Esophagus squamous epithelium (tissue), 5 donors: ENCODE results near the gene OR2A42. TPM values are rescaled to one million over a fixed set of nuclear protein-coding genes. Genes with fewer than 3 reads are reported as not detected.
"Not testable (repeated sequence)": the region's sequence is repeated elsewhere in the genome, so short reads cannot be mapped to it uniquely, and the experiment has no call there.

ENCODE experiments used
- DNase-seq: peaks from one replicate; lab custom pipeline; 2025; lab: John Stamatoyannopoulos, UW
- H3K27ac ChIP-seq, 4 donors: fragments of 200-600 bp; sonication (generic); one replicate each; pipeline ENCODE4 v1.5.1; 2016 to 2019; ENCODE audit warnings: mild to moderate bottlenecking in 1 of 4
- H3K27me3 ChIP-seq, 4 donors: fragments of 200-600 bp; sonication (generic); 1 replicate in 3 of 4; 2 replicates in 1 of 4; pipeline versions ENCODE4 v1.5.1 to v1.6.0; 2017 to 2021; ENCODE audit warnings: antibody characterized with exemption in 1 of 4
- H3K36me3 ChIP-seq, 3 donors: fragments of 200-600 bp; sonication (generic); one replicate each; pipeline ENCODE4 v1.5.1; 2016 to 2019
- H3K4me1 ChIP-seq, 3 donors: fragments of 200-600 bp; sonication (generic); one replicate each; pipeline ENCODE4 v1.5.1; 2017 to 2019
- H3K4me3 ChIP-seq, 4 donors: fragments of 200-600 bp; sonication (generic); 1 replicate in 3 of 4; 2 replicates in 1 of 4; pipeline ENCODE4 v1.5.1; 2016 to 2019; ENCODE audit warnings: mild to moderate bottlenecking in 2 of 4, moderate library complexity in 1 of 4
- H3K9me3 ChIP-seq, 3 donors: fragments of 200-600 bp; sonication (generic); one replicate each; pipeline ENCODE4 v1.5.1; 2016 to 2019
- CTCF ChIP-seq, 6 experiments: fragments of 450-650 bp in 4 of 6; fragments of 200-600 bp in 2 of 6; sonication (generic) in 2 of 6; IDR thresholded peaks; one replicate each; pipeline ENCODE4 v1.5.1; 2016 to 2019; ENCODE audit warnings: antibody characterized with exemption in 6 of 6, mild to moderate bottlenecking in 4 of 6, moderate library complexity in 4 of 6
- POLR2A ChIP-seq, 4 donors: fragments of 450-650 bp; IDR thresholded peaks; one replicate each; pipeline ENCODE4 v1.6.1; 2017; ENCODE audit warnings: antibody characterized with exemption in 4 of 4, mild to moderate bottlenecking in 4 of 4, moderate library complexity in 3 of 4
- WGBS, 2 donors: methylation state at CpG; one replicate each; pipeline ENCODE4 v1.1.5; 2018; 5-methylcytosine and 5-hydroxymethylcytosine counted together
- intact Hi-C: fragments of 100-400 bp; cut with DNase I; formaldehyde crosslinking; loops from one replicate; pipeline ENCODE4 v1.15.0; 2022
- total RNA-seq, 4 donors: library from RNA; depleted of rRNA; stranded (reverse); fragments of >200 nt; gene quantifications; one replicate each; pipeline ENCODE4 v1.1.0, GENCODE V29; 2016
- donor health status: DM: yes; HTN: yes; CAD: no.

OR2A42 gene
- total RNA-seq, 4 donors from 2014 or later: under 0.01 TPM; not detected in 3

GRCh38 chr7:144256112-144256511 is 16.7 kb upstream of the OR2A42 start:
- Histone ChIP-seq H3K9me3 (no peaks in the 10 kb centered on the region), H3K4me1 (no peaks in the 10 kb centered on the region), H3K4me3 (no peak overlapping the region), H3K36me3 (no peaks in the 10 kb centered on the region), H3K27me3 (no peaks in the 10 kb centered on the region), H3K27ac (no peak overlapping the region)
- no peak for DNase-seq
- intact Hi-C loops: no loop called here
- TF ChIP-seq CTCF (IDR thresholded peaks at IDR 0.05): no peak
- TF ChIP-seq POLR2A (IDR thresholded peaks at IDR 0.05): no peak
- WGBS, 2 donors: 81 to 88% methylated on average over 3 of the region's 3 CpGs

GRCh38 chr7:144255471-144255897 is 16.1 kb upstream of the OR2A42 start:
- no peaks in the 10 kb centered on the region for H3K9me3 ChIP-seq
- H3K4me3 ChIP-seq: no peak overlapping the region
- H3K4me1 ChIP-seq: no peaks in the 10 kb centered on the region
- WGBS, 2 donors: 89 to 93% methylated on average over 3 to 4 of the region's 5 CpGs
- TF ChIP-seq POLR2A (IDR thresholded peaks at IDR 0.05): no peak
- no peak for TF ChIP-seq CTCF (IDR thresholded peaks at IDR 0.05)
- H3K36me3 ChIP-seq: no peaks in the 10 kb centered on the region
- intact Hi-C loops: no loop called here
- DNase-seq: no peak
- H3K27ac ChIP-seq: no peak overlapping the region
- H3K27me3 ChIP-seq: no peaks in the 10 kb centered on the region

- intact Hi-C loops, H3K4me1 ChIP-seq, H3K27ac ChIP-seq, DNase-seq, H3K27me3 ChIP-seq, H3K4me3 ChIP-seq, H3K9me3 ChIP-seq, H3K36me3 ChIP-seq: not testable (repeated sequence)
- no CpG with 5 or more reads among the region's 4 CpGs for WGBS, 2 donors
These were observed 12.9 kb upstream of the OR2A42 start for GRCh38 chr7:144252307-144252706.

- H3K27ac ChIP-seq, H3K27me3 ChIP-seq, intact Hi-C loops, H3K4me1 ChIP-seq, H3K9me3 ChIP-seq, DNase-seq, H3K36me3 ChIP-seq, H3K4me3 ChIP-seq: not testable (repeated sequence)
- no CpG with 5 or more reads among the region's 1 CpG for WGBS, 2 donors
These were observed 8.4 kb upstream of the OR2A42 start for GRCh38 chr7:144247674-144248330.

- intact Hi-C loops, H3K4me3 ChIP-seq, H3K4me1 ChIP-seq, H3K27me3 ChIP-seq, H3K36me3 ChIP-seq, H3K27ac ChIP-seq, DNase-seq, H3K9me3 ChIP-seq: not testable (repeated sequence)
- no CpG with 5 or more reads among the region's 5 CpGs for WGBS, 2 donors
These were observed 7.6 kb upstream of the OR2A42 start for GRCh38 chr7:144246967-144247366.

GRCh38 chr7:144245372-144245771 is 6.0 kb upstream of the OR2A42 start:
- H3K9me3 ChIP-seq, H3K36me3 ChIP-seq, H3K27ac ChIP-seq, intact Hi-C loops, H3K4me3 ChIP-seq, H3K27me3 ChIP-seq, DNase-seq, H3K4me1 ChIP-seq: not testable (repeated sequence)
- WGBS, 2 donors: no CpG with 5 or more reads among the region's 2 CpGs

GRCh38 chr7:144238530-144239082 is 799 bp downstream of the OR2A42 start:
- H3K4me1 ChIP-seq, H3K27me3 ChIP-seq, H3K4me3 ChIP-seq, H3K27ac ChIP-seq, H3K36me3 ChIP-seq, H3K9me3 ChIP-seq, intact Hi-C loops, DNase-seq: not testable (repeated sequence)
- 93 to 100% methylated on average over 1 to 2 of the region's 2 CpGs for WGBS, 2 donors

- H3K9me3 ChIP-seq, H3K27me3 ChIP-seq, H3K27ac ChIP-seq, DNase-seq, H3K36me3 ChIP-seq, H3K4me1 ChIP-seq, intact Hi-C loops, H3K4me3 ChIP-seq: not testable (repeated sequence)
- 90 to 93% methylated on average over 1 of the region's 1 CpG for WGBS, 2 donors
These were observed 6.4 kb downstream of the OR2A42 start for GRCh38 chr7:144233039-144233438.

GRCh38 chr7:144231027-144231426 is 8.4 kb downstream of the OR2A42 start:
- H3K4me1 ChIP-seq, H3K27me3 ChIP-seq, H3K9me3 ChIP-seq, H3K4me3 ChIP-seq, H3K36me3 ChIP-seq, H3K27ac ChIP-seq, DNase-seq, intact Hi-C loops: not testable (repeated sequence)
- WGBS, 2 donors: no CpG with 5 or more reads among the region's 2 CpGs

- H3K4me1 ChIP-seq, H3K27me3 ChIP-seq, H3K4me3 ChIP-seq, H3K36me3 ChIP-seq, intact Hi-C loops, H3K27ac ChIP-seq, DNase-seq, H3K9me3 ChIP-seq: not testable (repeated sequence)
- WGBS, 2 donors: 80% methylated on average over 1 of the region's 3 CpGs; no CpG with 5 or more reads in 1 of the 2 donors
These were observed 10.6 kb downstream of the OR2A42 start for GRCh38 chr7:144228810-144229209.

- H3K4me1 ChIP-seq, intact Hi-C loops, H3K4me3 ChIP-seq, H3K27ac ChIP-seq, H3K36me3 ChIP-seq, DNase-seq, H3K27me3 ChIP-seq, H3K9me3 ChIP-seq: not testable (repeated sequence)
- WGBS, 2 donors: 79 to 90% methylated on average over 3 of the region's 4 CpGs
These were observed 12.5 kb downstream of the OR2A42 start for GRCh38 chr7:144226866-144227265.
